Fibroblast of lung (primary cell): ENCODE data around the gene PEX11A. TPM values are rescaled to one million over a fixed set of nuclear protein-coding genes. Genes with fewer than 3 reads are reported as not detected.

Source experiments
- DNase-seq, 2 donors: peaks; one replicate each; pipeline versions ENCODE4 v3.0.0 to v3.0.0-alpha.2; 2010; ENCODE audit warnings: low read depth in 2 of 2
- H2AFZ ChIP-seq: 2 replicates; pipeline ENCODE4 v1.5.1; 2012; ENCODE audit warnings: low read length, control low read depth, inconsistent platforms
- H3K27ac ChIP-seq: 2 replicates; pipeline ENCODE4 v1.5.1; 2011; ENCODE audit warnings: low read length, control low read depth; ENCODE audit not compliant: insufficient read depth
- H3K27me3 ChIP-seq: 2 replicates; pipeline ENCODE4 v1.5.1; 2011; ENCODE audit warnings: mild to moderate bottlenecking, low read length; ENCODE audit not compliant: control insufficient read depth, insufficient read depth
- H3K36me3 ChIP-seq: 2 replicates; pipeline ENCODE4 v1.5.1; 2011; ENCODE audit warnings: low read length; ENCODE audit not compliant: control insufficient read depth, insufficient read depth
- H3K4me1 ChIP-seq: 2 replicates; pipeline ENCODE4 v1.5.1; 2011; ENCODE audit warnings: low read length; ENCODE audit not compliant: control insufficient read depth, insufficient read depth; ENCODE audit errors: extremely low read depth
- H3K4me2 ChIP-seq: 2 replicates; pipeline ENCODE4 v1.5.1; 2011; ENCODE audit warnings: low read length, control low read depth; ENCODE audit not compliant: insufficient read depth; ENCODE audit errors: extremely low read depth
- H3K4me3 ChIP-seq, 4 experiments: fragments of 200-600 bp in 1 of 4; sonication (generic) in 1 of 4; replicated peaks in 1 of 4; 2 replicates each; pipeline ENCODE4 v1.5.1; 2011 to 2016; ENCODE audit warnings: low read length in 4 of 4, low read depth in 3 of 4, mild to moderate bottlenecking in 3 of 4, control low read depth in 2 of 4, inconsistent platforms in 1 of 4, mixed read lengths in 1 of 4; ENCODE audit not compliant: insufficient read depth in 1 of 4; ENCODE audit errors: control extremely low read depth in 1 of 4
- H3K79me2 ChIP-seq: 2 replicates; pipeline ENCODE4 v1.5.1; 2012; ENCODE audit warnings: mild to moderate bottlenecking, low read length, inconsistent platforms; ENCODE audit not compliant: control insufficient read depth, insufficient read depth
- H3K9ac ChIP-seq: 2 replicates; pipeline ENCODE4 v1.5.1; 2011; ENCODE audit warnings: mild to moderate bottlenecking, low read length, control low read depth; ENCODE audit not compliant: insufficient read depth
- H3K9me3 ChIP-seq: 2 replicates; pipeline ENCODE4 v1.5.1; 2012; ENCODE audit warnings: low read depth, low read length; ENCODE audit not compliant: control insufficient read depth, insufficient read depth
- H4K20me1 ChIP-seq: 2 replicates; pipeline ENCODE4 v1.5.1; 2011; ENCODE audit warnings: low read length; ENCODE audit not compliant: control insufficient read depth, insufficient read depth; ENCODE audit errors: extremely low read depth
- EZH2 ChIP-seq: IDR thresholded peaks from 2 replicates; pipeline ENCODE4 v1.5.1; 2012; ENCODE audit warnings: low read length, control low read depth, mild to moderate bottlenecking; ENCODE audit errors: missing control alignments
- polyA plus RNA-seq, 2 donors: library from polyadenylated mRNA; depleted of rRNA in 1 of 2; stranded (reverse) in 1 of 2; unstranded in 1 of 2; fragments of >200 nt; gene quantifications; 2 replicates each; pipeline ENCODE4 v1.2.1, GENCODE V29; 2011 to 2012; ENCODE audit warnings: missing spikeins in 1 of 2
- total RNA-seq: library from RNA; depleted of rRNA; stranded (reverse); fragments of >200 nt; gene quantifications from 2 replicates; pipeline ENCODE4 v1.2.1, GENCODE V29; 2014
- TF ChIP-seq, protein P1 (sequence below), 2 donors: IDR thresholded peaks in 1 of 2; conservative IDR thresholded peaks in 1 of 2; 1 replicate in 1 of 2; 2 replicates in 1 of 2; pipeline ENCODE4 v1.5.1; 2011 to 2012; ENCODE audit warnings: low read length in 2 of 2, control low read depth in 1 of 2, inconsistent platforms in 1 of 2, low read depth in 1 of 2, mild to moderate bottlenecking in 1 of 2

Gene PEX11A
- total and polyA plus RNA-seq, 2 donors (not counting 1 experiment from before 2014, with no cell fraction given) = 6.6 to 11.7 TPM

DNA sequence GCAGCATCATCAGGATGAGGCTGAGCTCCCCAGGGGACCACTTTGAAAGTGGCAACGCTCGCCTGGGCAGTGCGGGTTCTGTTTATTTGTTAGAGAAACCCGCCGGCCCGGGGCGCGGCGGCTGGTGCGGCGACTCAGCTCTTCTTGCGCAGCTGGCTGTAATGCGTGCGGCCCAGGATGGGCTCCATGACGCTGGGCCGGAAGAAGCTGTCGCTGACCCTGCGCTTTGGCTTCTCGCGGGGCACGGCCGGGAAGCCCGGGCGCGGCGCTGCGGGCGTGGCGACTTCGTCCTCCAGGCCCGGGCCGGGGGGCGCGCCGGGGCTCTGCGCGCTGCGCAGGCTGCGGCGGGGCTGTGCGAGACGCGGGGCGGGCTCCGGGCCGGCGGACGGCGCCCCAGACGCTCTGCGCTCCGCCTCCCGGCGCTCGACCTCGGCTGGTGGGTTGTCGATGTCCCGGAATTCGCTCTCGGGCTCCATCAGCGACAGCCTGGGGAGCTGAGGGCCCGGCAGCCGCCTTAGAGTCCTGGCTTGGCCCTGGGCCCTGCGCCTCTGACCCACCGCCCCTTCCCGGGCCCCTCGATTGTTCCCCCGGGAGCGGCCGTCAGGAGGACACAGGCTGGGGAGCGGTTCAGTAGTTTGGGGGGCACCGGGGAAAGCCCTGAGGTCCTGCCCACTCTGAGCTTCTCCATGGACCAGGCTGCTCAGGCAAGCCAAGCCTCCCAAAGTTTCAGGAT, 24.9 kb downstream of the PEX11A start:
- peak overlapping the region; percentile 55 for H3K4me2 ChIP-seq
- peak overlapping the region; percentile 65 for H3K27ac ChIP-seq
- peaks cover 11% of the 10 kb centered on the region for H3K4me1 ChIP-seq
- DNase-seq = peak; percentile 65 to 71
- H3K4me3 ChIP-seq = peak overlapping the region in 3 of 4 experiments; percentile 13 to 46 (median 26)
- no peaks in the 10 kb centered on the region for H4K20me1 ChIP-seq
- no peaks in the 10 kb centered on the region for H3K9me3 ChIP-seq
- H2AFZ ChIP-seq = peak overlapping the region; percentile 77
- no peaks in the 10 kb centered on the region for H3K36me3 ChIP-seq
- H3K27me3 ChIP-seq = no peaks in the 10 kb centered on the region
- peak overlapping the region; percentile 59 for H3K9ac ChIP-seq
- no peaks in the 10 kb centered on the region for H3K79me2 ChIP-seq
- no peak for TF ChIP-seq EZH2
- TF ChIP-seq, protein P1, sequence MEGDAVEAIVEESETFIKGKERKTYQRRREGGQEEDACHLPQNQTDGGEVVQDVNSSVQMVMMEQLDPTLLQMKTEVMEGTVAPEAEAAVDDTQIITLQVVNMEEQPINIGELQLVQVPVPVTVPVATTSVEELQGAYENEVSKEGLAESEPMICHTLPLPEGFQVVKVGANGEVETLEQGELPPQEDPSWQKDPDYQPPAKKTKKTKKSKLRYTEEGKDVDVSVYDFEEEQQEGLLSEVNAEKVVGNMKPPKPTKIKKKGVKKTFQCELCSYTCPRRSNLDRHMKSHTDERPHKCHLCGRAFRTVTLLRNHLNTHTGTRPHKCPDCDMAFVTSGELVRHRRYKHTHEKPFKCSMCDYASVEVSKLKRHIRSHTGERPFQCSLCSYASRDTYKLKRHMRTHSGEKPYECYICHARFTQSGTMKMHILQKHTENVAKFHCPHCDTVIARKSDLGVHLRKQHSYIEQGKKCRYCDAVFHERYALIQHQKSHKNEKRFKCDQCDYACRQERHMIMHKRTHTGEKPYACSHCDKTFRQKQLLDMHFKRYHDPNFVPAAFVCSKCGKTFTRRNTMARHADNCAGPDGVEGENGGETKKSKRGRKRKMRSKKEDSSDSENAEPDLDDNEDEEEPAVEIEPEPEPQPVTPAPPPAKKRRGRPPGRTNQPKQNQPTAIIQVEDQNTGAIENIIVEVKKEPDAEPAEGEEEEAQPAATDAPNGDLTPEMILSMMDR (conservative IDR thresholded peaks at IDR 0.05 in 1 of 2, IDR thresholded peaks at IDR 0.05 in 1 of 2; ENCODE audit: low read depth in 1 of 2, low read length in 2 of 2) = no peak

DNA sequence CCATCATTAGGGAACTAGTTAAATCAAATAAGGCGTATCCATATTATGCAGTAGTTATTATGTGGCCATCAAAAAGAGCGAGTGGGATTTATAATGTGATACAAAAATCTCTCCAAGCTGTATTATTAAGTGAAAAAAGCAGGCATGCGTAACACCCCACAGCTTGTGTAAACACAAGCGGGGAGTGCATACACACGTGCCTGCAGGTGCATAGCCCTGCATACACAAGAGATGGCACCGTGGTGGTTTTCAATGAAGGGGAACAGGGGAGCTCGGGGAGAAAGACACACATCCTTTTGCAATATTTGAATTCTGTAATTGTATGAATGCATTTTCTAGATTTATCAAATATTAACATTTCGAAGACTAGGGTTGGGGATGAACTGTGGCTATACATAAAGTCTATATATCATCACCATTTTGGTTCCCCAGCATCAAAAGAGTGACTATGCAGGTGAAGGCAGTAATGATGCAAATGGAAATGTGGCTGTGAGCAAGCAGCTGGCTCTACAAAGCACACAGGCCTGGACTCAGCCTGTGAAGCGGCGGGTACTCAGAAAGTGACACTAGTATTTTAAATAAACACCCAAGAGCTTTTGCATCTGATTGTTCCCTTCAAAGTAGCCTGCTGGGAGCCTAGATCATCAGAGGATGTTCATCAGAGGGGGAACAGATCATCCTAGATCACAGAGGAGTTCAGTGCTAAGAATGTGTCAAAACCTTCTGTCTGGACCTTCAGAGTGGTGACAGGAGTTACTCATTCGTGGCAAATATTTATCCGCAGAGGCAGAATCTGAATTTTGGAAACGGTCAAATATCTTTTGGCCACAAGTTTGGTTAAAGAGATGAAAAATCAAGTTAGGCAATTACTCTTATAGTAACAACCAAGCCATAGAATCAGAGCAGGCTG, 25.9 kb downstream of the PEX11A start:
- Histone ChIP-seq H4K20me1 (no peaks in the 10 kb centered on the region), H3K27ac (peak overlapping the region; percentile 18), H3K9me3 (no peaks in the 10 kb centered on the region), H2AFZ (no peak overlapping the region), H3K9ac (no peak overlapping the region), H3K4me3 (peak overlapping the region in 1 of 4 experiments; percentile 46), H3K36me3 (no peaks in the 10 kb centered on the region), H3K4me2 (peak overlapping the region; percentile 55), H3K27me3 (no peaks in the 10 kb centered on the region), H3K79me2 (no peaks in the 10 kb centered on the region), H3K4me1 (peaks cover 11% of the 10 kb centered on the region)
- DNase-seq = no peak
- no peak for TF ChIP-seq EZH2
- TF ChIP-seq, protein P1 (conservative IDR thresholded peaks at IDR 0.05 in 1 of 2, IDR thresholded peaks at IDR 0.05 in 1 of 2; ENCODE audit: low read depth in 1 of 2, low read length in 2 of 2) = no peak
